Measurements from ENCODE around the gene ESYT1. TPM values are rescaled to one million over a fixed set of nuclear protein-coding genes. Genes with fewer than 3 reads are reported as not detected.

Gene ESYT1
- total and polyA plus RNA-seq, 9 of the 15 experiments (the other 6 are each of a cell fraction or from before 2014, with no cell fraction given), result 132 to 420 (median 164) TPM

DNA sequence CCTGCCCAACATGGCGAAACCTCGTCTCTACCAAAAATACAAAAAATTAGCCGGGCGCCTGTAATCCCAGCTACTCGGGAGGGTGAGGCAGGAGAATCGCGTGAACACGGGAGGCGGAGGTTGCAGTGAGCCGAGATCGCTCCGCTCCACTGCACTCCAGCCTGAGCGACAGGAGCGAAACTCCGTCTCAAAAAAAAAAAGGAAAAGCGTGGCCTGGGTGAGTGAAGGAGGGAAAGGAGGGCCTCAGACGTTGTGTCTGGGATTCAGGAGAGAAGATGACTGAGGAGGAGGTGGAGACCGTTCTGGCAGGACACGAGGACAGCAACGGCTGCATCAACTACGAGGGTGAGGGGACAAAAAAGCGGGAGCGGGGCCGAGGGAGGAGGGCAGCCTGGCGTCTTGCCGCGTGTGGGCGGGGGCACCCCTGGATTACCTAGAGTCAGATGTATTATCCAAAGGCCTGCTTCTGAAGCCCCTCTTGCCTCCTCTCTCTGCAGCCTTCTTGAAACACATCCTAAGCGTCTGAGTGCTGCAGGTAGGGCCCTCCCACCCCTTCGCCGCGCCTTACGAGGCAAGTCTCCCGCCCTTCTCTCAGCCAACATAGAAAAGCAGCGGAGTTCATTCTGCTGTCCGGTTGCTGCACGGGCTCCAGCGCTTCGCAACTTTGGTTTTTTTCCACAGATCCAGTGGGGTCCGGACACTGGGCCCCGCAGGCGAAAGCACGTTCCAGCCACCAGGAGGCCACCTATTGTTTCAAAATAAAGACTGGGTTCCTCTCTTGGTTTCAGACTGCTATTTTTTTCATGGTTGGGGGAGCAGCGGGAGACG is 29.3 kb downstream of the ESYT1 start (continued):
- TF ChIP-seq, protein P1, sequence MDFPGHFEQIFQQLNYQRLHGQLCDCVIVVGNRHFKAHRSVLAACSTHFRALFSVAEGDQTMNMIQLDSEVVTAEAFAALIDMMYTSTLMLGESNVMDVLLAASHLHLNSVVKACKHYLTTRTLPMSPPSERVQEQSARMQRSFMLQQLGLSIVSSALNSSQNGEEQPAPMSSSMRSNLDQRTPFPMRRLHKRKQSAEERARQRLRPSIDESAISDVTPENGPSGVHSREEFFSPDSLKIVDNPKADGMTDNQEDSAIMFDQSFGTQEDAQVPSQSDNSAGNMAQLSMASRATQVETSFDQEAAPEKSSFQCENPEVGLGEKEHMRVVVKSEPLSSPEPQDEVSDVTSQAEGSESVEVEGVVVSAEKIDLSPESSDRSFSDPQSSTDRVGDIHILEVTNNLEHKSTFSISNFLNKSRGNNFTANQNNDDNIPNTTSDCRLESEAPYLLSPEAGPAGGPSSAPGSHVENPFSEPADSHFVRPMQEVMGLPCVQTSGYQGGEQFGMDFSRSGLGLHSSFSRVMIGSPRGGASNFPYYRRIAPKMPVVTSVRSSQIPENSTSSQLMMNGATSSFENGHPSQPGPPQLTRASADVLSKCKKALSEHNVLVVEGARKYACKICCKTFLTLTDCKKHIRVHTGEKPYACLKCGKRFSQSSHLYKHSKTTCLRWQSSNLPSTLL (IDR thresholded peaks at IDR 0.05), result no peak
- TF ChIP-seq POU5F1 (IDR thresholded peaks at IDR 0.05; ENCODE audit: borderline replicate concordance, low read depth, low read length, partially characterized antibody), result no peak
- no peak for TF ChIP-seq ZNF431 (CRISPR knock-in tag; IDR thresholded peaks at IDR 0.05)
- no peak for TF ChIP-seq NCOA1 (IDR thresholded peaks at IDR 0.05; ENCODE audit: low read depth)
- no peak for TF ChIP-seq ZNF184 (CRISPR knock-in tag; IDR thresholded peaks at IDR 0.05)
- TF ChIP-seq, protein P2, sequence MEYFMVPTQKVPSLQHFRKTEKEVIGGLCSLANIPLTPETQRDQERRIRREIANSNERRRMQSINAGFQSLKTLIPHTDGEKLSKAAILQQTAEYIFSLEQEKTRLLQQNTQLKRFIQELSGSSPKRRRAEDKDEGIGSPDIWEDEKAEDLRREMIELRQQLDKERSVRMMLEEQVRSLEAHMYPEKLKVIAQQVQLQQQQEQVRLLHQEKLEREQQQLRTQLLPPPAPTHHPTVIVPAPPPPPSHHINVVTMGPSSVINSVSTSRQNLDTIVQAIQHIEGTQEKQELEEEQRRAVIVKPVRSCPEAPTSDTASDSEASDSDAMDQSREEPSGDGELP (CRISPR knock-in tag; IDR thresholded peaks at IDR 0.05; ENCODE audit: borderline replicate concordance), result peak; percentile 21; the same call in 1 of the 2 replicates
- no peak for TF ChIP-seq JUNB (CRISPR knock-in tag; conservative IDR thresholded peaks at IDR 0.05)
- TF ChIP-seq PCBP1 (IDR thresholded peaks at IDR 0.05; ENCODE audit: low read depth, low read length, poor library complexity, severe bottlenecking), result no peak
- no peak for TF ChIP-seq ZNF24 (IDR thresholded peaks at IDR 0.05)
- no peak for TF ChIP-seq ZFP1 (CRISPR knock-in tag; IDR thresholded peaks at IDR 0.05)
- TF ChIP-seq, protein P3, sequence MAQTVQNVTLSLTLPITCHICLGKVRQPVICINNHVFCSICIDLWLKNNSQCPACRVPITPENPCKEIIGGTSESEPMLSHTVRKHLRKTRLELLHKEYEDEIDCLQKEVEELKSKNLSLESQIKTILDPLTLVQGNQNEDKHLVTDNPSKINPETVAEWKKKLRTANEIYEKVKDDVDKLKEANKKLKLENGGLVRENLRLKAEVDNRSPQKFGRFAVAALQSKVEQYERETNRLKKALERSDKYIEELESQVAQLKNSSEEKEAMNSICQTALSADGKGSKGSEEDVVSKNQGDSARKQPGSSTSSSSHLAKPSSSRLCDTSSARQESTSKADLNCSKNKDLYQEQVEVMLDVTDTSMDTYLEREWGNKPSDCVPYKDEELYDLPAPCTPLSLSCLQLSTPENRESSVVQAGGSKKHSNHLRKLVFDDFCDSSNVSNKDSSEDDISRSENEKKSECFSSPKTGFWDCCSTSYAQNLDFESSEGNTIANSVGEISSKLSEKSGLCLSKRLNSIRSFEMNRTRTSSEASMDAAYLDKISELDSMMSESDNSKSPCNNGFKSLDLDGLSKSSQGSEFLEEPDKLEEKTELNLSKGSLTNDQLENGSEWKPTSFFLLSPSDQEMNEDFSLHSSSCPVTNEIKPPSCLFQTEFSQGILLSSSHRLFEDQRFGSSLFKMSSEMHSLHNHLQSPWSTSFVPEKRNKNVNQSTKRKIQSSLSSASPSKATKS (CRISPR knock-in tag; IDR thresholded peaks at IDR 0.05), result no peak
- TF ChIP-seq, protein P4, sequence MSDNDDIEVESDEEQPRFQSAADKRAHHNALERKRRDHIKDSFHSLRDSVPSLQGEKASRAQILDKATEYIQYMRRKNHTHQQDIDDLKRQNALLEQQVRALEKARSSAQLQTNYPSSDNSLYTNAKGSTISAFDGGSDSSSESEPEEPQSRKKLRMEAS (CRISPR knock-in tag; IDR thresholded peaks at IDR 0.05), result peak; percentile 76
- TF ChIP-seq ZNF408 (CRISPR knock-in tag; IDR thresholded peaks at IDR 0.05; ENCODE audit: low read depth), result no peak
- peak; percentile 17; the same call in 1 of the 2 replicates for TF ChIP-seq ESRRA (IDR thresholded peaks at IDR 0.05; ENCODE audit: borderline replicate concordance, low read depth)
- TF ChIP-seq KDM1A (IDR thresholded peaks at IDR 0.05), result no peak
- TF ChIP-seq, protein P5, sequence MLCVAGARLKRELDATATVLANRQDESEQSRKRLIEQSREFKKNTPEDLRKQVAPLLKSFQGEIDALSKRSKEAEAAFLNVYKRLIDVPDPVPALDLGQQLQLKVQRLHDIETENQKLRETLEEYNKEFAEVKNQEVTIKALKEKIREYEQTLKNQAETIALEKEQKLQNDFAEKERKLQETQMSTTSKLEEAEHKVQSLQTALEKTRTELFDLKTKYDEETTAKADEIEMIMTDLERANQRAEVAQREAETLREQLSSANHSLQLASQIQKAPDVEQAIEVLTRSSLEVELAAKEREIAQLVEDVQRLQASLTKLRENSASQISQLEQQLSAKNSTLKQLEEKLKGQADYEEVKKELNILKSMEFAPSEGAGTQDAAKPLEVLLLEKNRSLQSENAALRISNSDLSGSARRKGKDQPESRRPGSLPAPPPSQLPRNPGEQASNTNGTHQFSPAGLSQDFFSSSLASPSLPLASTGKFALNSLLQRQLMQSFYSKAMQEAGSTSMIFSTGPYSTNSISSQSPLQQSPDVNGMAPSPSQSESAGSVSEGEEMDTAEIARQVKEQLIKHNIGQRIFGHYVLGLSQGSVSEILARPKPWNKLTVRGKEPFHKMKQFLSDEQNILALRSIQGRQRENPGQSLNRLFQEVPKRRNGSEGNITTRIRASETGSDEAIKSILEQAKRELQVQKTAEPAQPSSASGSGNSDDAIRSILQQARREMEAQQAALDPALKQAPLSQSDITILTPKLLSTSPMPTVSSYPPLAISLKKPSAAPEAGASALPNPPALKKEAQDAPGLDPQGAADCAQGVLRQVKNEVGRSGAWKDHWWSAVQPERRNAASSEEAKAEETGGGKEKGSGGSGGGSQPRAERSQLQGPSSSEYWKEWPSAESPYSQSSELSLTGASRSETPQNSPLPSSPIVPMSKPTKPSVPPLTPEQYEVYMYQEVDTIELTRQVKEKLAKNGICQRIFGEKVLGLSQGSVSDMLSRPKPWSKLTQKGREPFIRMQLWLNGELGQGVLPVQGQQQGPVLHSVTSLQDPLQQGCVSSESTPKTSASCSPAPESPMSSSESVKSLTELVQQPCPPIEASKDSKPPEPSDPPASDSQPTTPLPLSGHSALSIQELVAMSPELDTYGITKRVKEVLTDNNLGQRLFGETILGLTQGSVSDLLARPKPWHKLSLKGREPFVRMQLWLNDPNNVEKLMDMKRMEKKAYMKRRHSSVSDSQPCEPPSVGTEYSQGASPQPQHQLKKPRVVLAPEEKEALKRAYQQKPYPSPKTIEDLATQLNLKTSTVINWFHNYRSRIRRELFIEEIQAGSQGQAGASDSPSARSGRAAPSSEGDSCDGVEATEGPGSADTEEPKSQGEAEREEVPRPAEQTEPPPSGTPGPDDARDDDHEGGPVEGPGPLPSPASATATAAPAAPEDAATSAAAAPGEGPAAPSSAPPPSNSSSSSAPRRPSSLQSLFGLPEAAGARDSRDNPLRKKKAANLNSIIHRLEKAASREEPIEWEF (CRISPR knock-in tag; IDR thresholded peaks at IDR 0.05), result no peak
- no peak for TF ChIP-seq ZNF239 (CRISPR knock-in tag; IDR thresholded peaks at IDR 0.05)

All from K562 (cell line).